H1 (cell line): ENCODE data around the gene RAD51B. TPM values are rescaled to one million over a fixed set of nuclear protein-coding genes. Genes with fewer than 3 reads are reported as not detected.

Experiments used
- CTCF ChIA-PET: fragments of 300-600 bp; sonication (Branson Sonifier 250); formaldehyde crosslinking; loops from one replicate; lab custom pipeline; 2021; ENCODE audit not compliant: partially characterized antibody; lab: Charles Lee
- POLR2A ChIA-PET: fragments of 300-600 bp; sonication (Branson Sonifier 250); formaldehyde crosslinking; loops from one replicate; lab custom pipeline; 2021; ENCODE audit warnings: inconsistent platforms; ENCODE audit not compliant: partially characterized antibody; lab: Charles Lee
- DNase-seq, 2 experiments: peaks; one replicate each; pipeline versions ENCODE4 v3.0.0 to v3.0.0-alpha.2; 2010 to 2022; ENCODE audit warnings: low spot score in 2 of 2, low read depth in 1 of 2, mixed read lengths in 1 of 2
- FAIRE-seq: peaks from 2 replicates; lab custom pipeline; 2011; peaks lifted over from hg19 to GRCh38; lab: Jason Lieb, UNC
- H2AFZ ChIP-seq: 2 replicates; pipeline ENCODE4 v1.8.1; 2012; ENCODE audit warnings: low read length, inconsistent platforms
- H2AK5ac ChIP-seq: 2 replicates; pipeline ENCODE4 v1.6.1; 2013; ENCODE audit warnings: low read depth, low read length
- H2BK120ac ChIP-seq: replicated peaks from 2 replicates; pipeline ENCODE3; 2013; ENCODE audit warnings: low read depth, low read length, inconsistent platforms
- H2BK12ac ChIP-seq: 2 replicates; pipeline ENCODE4 v1.6.1; 2013; ENCODE audit warnings: low read depth, low read length
- H2BK15ac ChIP-seq: 2 replicates; pipeline ENCODE4 v1.6.1; 2013; ENCODE audit warnings: low read length
- H2BK20ac ChIP-seq: 2 replicates; pipeline ENCODE4 v1.6.1; 2013; ENCODE audit warnings: low read length
- H2BK5ac ChIP-seq: 2 replicates; pipeline ENCODE4 v1.6.1; 2013; ENCODE audit warnings: low read depth, low read length
- H3K14ac ChIP-seq: 2 replicates; pipeline ENCODE4 v1.6.1; 2013; ENCODE audit warnings: inconsistent platforms; ENCODE audit not compliant: insufficient read length
- H3K18ac ChIP-seq: 2 replicates; pipeline ENCODE4 v1.6.1; 2013; ENCODE audit warnings: low read length; ENCODE audit errors: extremely low read depth
- H3K23ac ChIP-seq: 2 replicates; pipeline ENCODE4 v1.6.1; 2013; ENCODE audit warnings: inconsistent platforms; ENCODE audit not compliant: insufficient read length
- H3K23me2 ChIP-seq: 2 replicates; pipeline ENCODE4 v1.6.1; 2013; ENCODE audit warnings: low read depth, low read length
- H3K27ac ChIP-seq: 2 replicates; pipeline ENCODE4 v1.6.1; 2011; ENCODE audit warnings: low read depth, low read length, inconsistent platforms
- H3K27me3 ChIP-seq, 4 experiments: replicated peaks in 1 of 4; 1 replicate in 1 of 4; 2 replicates in 3 of 4; pipeline versions ENCODE4 v1.6.1 to v1.8.1; 2011 to 2013; ENCODE audit warnings: low read length in 3 of 4, mild to moderate bottlenecking in 3 of 4, inconsistent platforms in 2 of 4, mixed read lengths in 2 of 4, moderate library complexity in 1 of 4; ENCODE audit not compliant: control insufficient read depth in 3 of 4, insufficient read depth in 3 of 4; ENCODE audit errors: extremely low read depth in 1 of 4
- H3K36me3 ChIP-seq, 4 experiments: 2 replicates each; pipeline versions ENCODE4 v1.6.1 to v1.8.1; 2011 to 2013; ENCODE audit warnings: mild to moderate bottlenecking in 4 of 4, low read length in 3 of 4, moderate library complexity in 2 of 4, control low read depth in 1 of 4, inconsistent platforms in 1 of 4; ENCODE audit not compliant: insufficient read depth in 4 of 4, control insufficient read depth in 2 of 4
- H3K4ac ChIP-seq: replicated peaks from 2 replicates; pipeline ENCODE3; 2013; ENCODE audit warnings: low read length, low read depth, mixed read lengths, inconsistent platforms; ENCODE audit not compliant: insufficient read length
- H3K4me1 ChIP-seq, 4 experiments: replicated peaks in 1 of 4; 1 replicate in 1 of 4; 2 replicates in 3 of 4; pipeline versions ENCODE4 v1.6.1 to v1.8.1; 2011 to 2013; ENCODE audit warnings: low read length in 3 of 4, inconsistent platforms in 2 of 4, mixed read lengths in 1 of 4; ENCODE audit not compliant: insufficient read depth in 4 of 4, control insufficient read depth in 3 of 4
- H3K4me2 ChIP-seq, 2 experiments: 2 replicates each; pipeline versions ENCODE4 v1.6.1 to v1.8.1; 2011 to 2013; ENCODE audit warnings: low read depth in 2 of 2, low read length in 2 of 2, control low read depth in 1 of 2, inconsistent platforms in 1 of 2, mild to moderate bottlenecking in 1 of 2; ENCODE audit not compliant: insufficient read depth in 1 of 2
- H3K4me3 ChIP-seq, 4 experiments: fragments of 200-600, 300-600 bp in 1 of 4; sonication (generic), shearing (Covaris generic), sonication (Bioruptor Twin) in 1 of 4; 2 replicates each; pipeline versions ENCODE4 v1.5.1 to v1.8.1; 2011 to 2016; ENCODE audit warnings: low read length in 4 of 4, low read depth in 3 of 4, control low read depth in 2 of 4, inconsistent platforms in 2 of 4, mild to moderate bottlenecking in 2 of 4, mixed read lengths in 1 of 4, moderate library complexity in 1 of 4; ENCODE audit not compliant: insufficient read depth in 2 of 4; ENCODE audit errors: extremely low read depth in 1 of 4
- H3K56ac ChIP-seq: replicated peaks from 2 replicates; pipeline ENCODE3; 2013; ENCODE audit warnings: low read depth, mild to moderate bottlenecking, mixed read lengths, low read length, inconsistent platforms; ENCODE audit not compliant: insufficient read length
- H3K79me1 ChIP-seq: 2 replicates; pipeline ENCODE4 v1.6.1; 2013; ENCODE audit warnings: low read depth, low read length, control low read depth
- H3K79me2 ChIP-seq, 2 experiments: 2 replicates each; pipeline versions ENCODE4 v1.6.1 to v1.8.1; 2012 to 2013; ENCODE audit warnings: low read length in 2 of 2, mild to moderate bottlenecking in 2 of 2, inconsistent platforms in 1 of 2; ENCODE audit not compliant: insufficient read depth in 2 of 2, control insufficient read depth in 1 of 2
- H3K9ac ChIP-seq, 4 experiments: replicated peaks in 1 of 4; 1 replicate in 1 of 4; 2 replicates in 3 of 4; pipeline versions ENCODE4 v1.6.1 to v1.8.1; 2011 to 2013; ENCODE audit warnings: low read depth in 3 of 4, low read length in 3 of 4, control low read depth in 2 of 4, mild to moderate bottlenecking in 2 of 4, moderate library complexity in 2 of 4, inconsistent platforms in 1 of 4; ENCODE audit errors: extremely low read depth in 1 of 4
- H3K9me3 ChIP-seq, 2 experiments: 2 replicates each; pipeline versions ENCODE4 v1.6.1 to v1.8.1; 2012 to 2013; ENCODE audit warnings: mild to moderate bottlenecking in 2 of 2, moderate library complexity in 2 of 2, control low read depth in 1 of 2, inconsistent platforms in 1 of 2, low read depth in 1 of 2, low read length in 1 of 2, mixed read lengths in 1 of 2; ENCODE audit not compliant: insufficient read depth in 2 of 2
- H4K20me1 ChIP-seq, 2 experiments: replicated peaks in 1 of 2; 2 replicates each; pipeline versions ENCODE3 to v1.8.1; 2011 to 2013; ENCODE audit warnings: inconsistent platforms in 2 of 2, low read length in 2 of 2, mild to moderate bottlenecking in 1 of 2; ENCODE audit not compliant: insufficient read depth in 2 of 2, control insufficient read depth in 1 of 2
- H4K5ac ChIP-seq: 2 replicates; pipeline ENCODE4 v1.6.1; 2013; ENCODE audit warnings: low read length, low read depth, mixed read lengths, inconsistent platforms; ENCODE audit not compliant: insufficient read length
- H4K8ac ChIP-seq: 2 replicates; pipeline ENCODE4 v1.8.0; 2013; ENCODE audit warnings: mild to moderate bottlenecking, moderate library complexity, low read length, inconsistent platforms; ENCODE audit not compliant: insufficient read depth; ENCODE audit errors: extremely low read depth
- H4K91ac ChIP-seq: replicated peaks from 2 replicates; pipeline ENCODE3; 2013; ENCODE audit warnings: low read length, mixed read lengths, inconsistent platforms; ENCODE audit not compliant: insufficient read length
- BACH1 ChIP-seq: IDR thresholded peaks from 2 replicates; pipeline ENCODE4 v1.6.1; 2012; ENCODE audit warnings: low read length, improper control_type of control experiment
- KDM5A ChIP-seq: fragments of 200-600 bp; IDR thresholded peaks from 2 replicates; pipeline ENCODE4 v1.7.1; 2012; ENCODE audit warnings: mild to moderate bottlenecking, low read length, inconsistent platforms, mixed read lengths
- POU5F1 ChIP-seq: IDR thresholded peaks from 2 replicates; pipeline ENCODE4 v1.6.1; 2011; ENCODE audit warnings: low read depth, mild to moderate bottlenecking, low read length, moderate library complexity
- RFX5 ChIP-seq: IDR thresholded peaks from 2 replicates; pipeline ENCODE4 v1.6.1; 2011; ENCODE audit warnings: low read depth, low read length, improper control_type of control experiment, borderline replicate concordance
- WGBS, 2 experiments: shearing (Covaris generic) in 1 of 2; methylation state at CpG; one replicate each; pipeline versions ENCODE4 v1.1.6 to v1.1.7; 2013 to 2015; ENCODE audit warnings: low lambda C conversion rate in 2 of 2, mixed read lengths in 2 of 2, inconsistent platforms in 1 of 2, low coverage in 1 of 2, missing lambda C conversion rate in 1 of 2; ENCODE audit not compliant: insufficient replicate concordance in 2 of 2, insufficient coverage in 1 of 2, insufficient read length in 1 of 2; ENCODE audit errors: extremely low coverage in 1 of 2, missing lambda C conversion rate in 1 of 2; 5-methylcytosine and 5-hydroxymethylcytosine counted together
- polyA plus RNA-seq, 7 experiments: library from polyadenylated mRNA; depleted of rRNA in 3 of 7; stranded (reverse) in 5 of 7; unstranded in 2 of 7; fragments of >200 nt in 5 of 7; fragments of 200-250 nt in 2 of 7; gene quantifications; 1 replicate in 5 of 7; 2 replicates in 1 of 7; 4 replicates in 1 of 7; pipeline versions ENCODE4 v1.2.1 to v1.2.3, GENCODE V29; 2011 to 2013; ENCODE audit warnings: missing spikeins in 2 of 7, mixed read lengths in 2 of 7
- total RNA-seq: library from RNA; stranded (reverse); fragmentation: NEBNext Ultra II Directional; extraction: Animal tissue kit (Norgen Biotek cat#: 25700); gene quantifications from 2 replicates; pipeline ENCODE4 v1.2.1, GENCODE V29; 2021

Gene RAD51B
- total and polyA plus RNA-seq, 2 of the 8 experiments (the other 6 are each of a cell fraction or from before 2014, with no cell fraction given) = 3.9 to 14.9 TPM

GRCh38 chr14:68312300-68312699, 492.7 kb downstream of the RAD51B start:
- no peak overlapping the region for H4K91ac ChIP-seq
- H3K9ac ChIP-seq = no peak overlapping the region
- peaks cover 0 to 7% (median 2%) of the 10 kb centered on the region in 4 experiments; a peak in 2 of 7 replicates for H3K4me1 ChIP-seq
- no peaks in the 10 kb centered on the region for H3K79me1 ChIP-seq
- H3K27me3 ChIP-seq = no peaks in the 10 kb centered on the region
- H2BK20ac ChIP-seq = no peak overlapping the region
- FAIRE-seq (no peak), DNase-seq (no peak)
- H3K4me2 ChIP-seq = no peak overlapping the region
- WGBS, 2 experiments = 100% methylated on average over 3 of the region's 3 CpGs; no CpG with 5 or more reads in 1 of the 2 experiments
- no peak overlapping the region for H3K4ac ChIP-seq
- H4K20me1 ChIP-seq = no peaks in the 10 kb centered on the region
- no peak overlapping the region for H4K5ac ChIP-seq
- H2AK5ac ChIP-seq = no peak overlapping the region
- no peak overlapping the region for H2BK120ac ChIP-seq
- H3K4me3 ChIP-seq = no peak overlapping the region
- H3K14ac ChIP-seq = no peak overlapping the region
- ChIA-PET POLR2A (no interaction called here), CTCF (interaction anchor here (1.7 kb wide), 1 partner anchor 8 kb away, joined by 3 read pairs; no protein-coding TSS in a partner anchor)
- H3K56ac ChIP-seq = no peak overlapping the region
- no peak overlapping the region for H2BK15ac ChIP-seq
- H3K18ac ChIP-seq = no peak overlapping the region
- no peaks in the 10 kb centered on the region for H3K36me3 ChIP-seq
- no peaks in the 10 kb centered on the region for H3K9me3 ChIP-seq
- H2BK12ac ChIP-seq = no peak overlapping the region
- H3K23me2 ChIP-seq = no peaks in the 10 kb centered on the region
- no peak overlapping the region for H3K27ac ChIP-seq
- no peaks in the 10 kb centered on the region for H3K79me2 ChIP-seq
- no peak overlapping the region for H2AFZ ChIP-seq
- H4K8ac ChIP-seq = no peak overlapping the region
- TF ChIP-seq RFX5 = no peak
- TF ChIP-seq KDM5A = no peak
- TF ChIP-seq BACH1 = no peak
- no peak for TF ChIP-seq POU5F1
- no peak overlapping the region for H3K23ac ChIP-seq
- no peak overlapping the region for H2BK5ac ChIP-seq
